Osteocyte (in vitro differentiated cells): ENCODE measurements around the gene MAOB. TPM values are rescaled to one million over a fixed set of nuclear protein-coding genes. Genes with fewer than 3 reads are reported as not detected.

Source experiments
- DNase-seq: peaks from one replicate; pipeline ENCODE4 v3.0.0; 2021; ENCODE audit warnings: mixed read lengths; ENCODE audit not compliant: unreplicated experiment; ENCODE audit errors: extremely low spot score
- H3K27ac Mint-ChIP-seq: one replicate; pipeline ENCODE4 v1.8.0; 2021; ENCODE audit warnings: mild to moderate bottlenecking, mixed read lengths; ENCODE audit not compliant: unreplicated experiment
- H3K27me3 Mint-ChIP-seq: one replicate; pipeline ENCODE4 v1.8.0; 2021; ENCODE audit warnings: mixed read lengths; ENCODE audit not compliant: unreplicated experiment
- H3K36me3 Mint-ChIP-seq: one replicate; pipeline ENCODE4 v1.8.0; 2021; ENCODE audit warnings: mixed read lengths; ENCODE audit not compliant: unreplicated experiment
- H3K4me1 Mint-ChIP-seq: one replicate; pipeline ENCODE4 v1.8.0; 2021; ENCODE audit warnings: mixed read lengths; ENCODE audit not compliant: unreplicated experiment
- H3K4me3 Mint-ChIP-seq: one replicate; pipeline ENCODE4 v1.8.0; 2021; ENCODE audit warnings: mild to moderate bottlenecking, moderate library complexity, mixed read lengths; ENCODE audit not compliant: unreplicated experiment
- H3K9me3 Mint-ChIP-seq: one replicate; pipeline ENCODE4 v1.8.0; 2021; ENCODE audit warnings: mixed read lengths; ENCODE audit not compliant: unreplicated experiment
- total RNA-seq: library from RNA; stranded (reverse); gene quantifications from 2 replicates; pipeline ENCODE4 v1.2.1, GENCODE V29; 2021
- TF ChIP-seq, protein P1 (sequence below): fragments of 200-600 bp; sonication (generic); IDR thresholded peaks from 2 replicates; pipeline ENCODE4 v1.5.0; 2021; ENCODE audit warnings: antibody characterized with exemption, mild to moderate bottlenecking, moderate library complexity

Gene MAOB
- total RNA-seq, 1 donor from 2014 or later = not detected

DNA sequence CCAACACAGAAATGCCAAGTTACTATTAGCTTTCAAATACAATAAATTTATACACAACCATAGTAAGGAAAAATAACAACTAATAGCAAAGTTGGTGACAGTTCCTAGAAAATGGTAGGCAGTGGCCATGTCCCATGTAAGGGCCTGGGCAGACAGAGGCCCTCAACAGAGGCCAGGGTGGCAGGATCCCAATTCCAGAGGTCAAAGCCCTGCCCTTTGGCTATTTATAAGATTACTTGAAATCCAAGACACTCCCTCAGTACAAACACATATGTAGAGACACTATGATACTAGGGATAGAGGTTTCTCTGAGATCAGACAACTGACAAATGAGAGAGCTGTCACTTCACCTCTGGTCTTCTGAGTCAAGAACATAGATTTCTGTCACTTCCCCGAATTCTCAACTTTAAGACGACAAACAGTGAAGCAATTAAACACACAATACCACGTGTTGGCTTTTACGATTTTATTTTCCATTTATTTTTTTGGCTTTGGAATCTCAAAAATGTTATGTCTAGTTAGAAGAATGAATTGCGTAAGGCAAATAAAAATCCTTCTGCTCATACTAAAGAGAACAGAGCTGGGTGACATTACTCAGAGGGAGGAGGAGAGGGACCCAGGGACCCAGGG is 16.3 kb upstream of the MAOB start:
- TF ChIP-seq, protein P1, sequence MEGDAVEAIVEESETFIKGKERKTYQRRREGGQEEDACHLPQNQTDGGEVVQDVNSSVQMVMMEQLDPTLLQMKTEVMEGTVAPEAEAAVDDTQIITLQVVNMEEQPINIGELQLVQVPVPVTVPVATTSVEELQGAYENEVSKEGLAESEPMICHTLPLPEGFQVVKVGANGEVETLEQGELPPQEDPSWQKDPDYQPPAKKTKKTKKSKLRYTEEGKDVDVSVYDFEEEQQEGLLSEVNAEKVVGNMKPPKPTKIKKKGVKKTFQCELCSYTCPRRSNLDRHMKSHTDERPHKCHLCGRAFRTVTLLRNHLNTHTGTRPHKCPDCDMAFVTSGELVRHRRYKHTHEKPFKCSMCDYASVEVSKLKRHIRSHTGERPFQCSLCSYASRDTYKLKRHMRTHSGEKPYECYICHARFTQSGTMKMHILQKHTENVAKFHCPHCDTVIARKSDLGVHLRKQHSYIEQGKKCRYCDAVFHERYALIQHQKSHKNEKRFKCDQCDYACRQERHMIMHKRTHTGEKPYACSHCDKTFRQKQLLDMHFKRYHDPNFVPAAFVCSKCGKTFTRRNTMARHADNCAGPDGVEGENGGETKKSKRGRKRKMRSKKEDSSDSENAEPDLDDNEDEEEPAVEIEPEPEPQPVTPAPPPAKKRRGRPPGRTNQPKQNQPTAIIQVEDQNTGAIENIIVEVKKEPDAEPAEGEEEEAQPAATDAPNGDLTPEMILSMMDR = no peak
- no peak for DNase-seq
- H3K4me1 Mint-ChIP-seq = no peaks in the 10 kb centered on the region

DNA sequence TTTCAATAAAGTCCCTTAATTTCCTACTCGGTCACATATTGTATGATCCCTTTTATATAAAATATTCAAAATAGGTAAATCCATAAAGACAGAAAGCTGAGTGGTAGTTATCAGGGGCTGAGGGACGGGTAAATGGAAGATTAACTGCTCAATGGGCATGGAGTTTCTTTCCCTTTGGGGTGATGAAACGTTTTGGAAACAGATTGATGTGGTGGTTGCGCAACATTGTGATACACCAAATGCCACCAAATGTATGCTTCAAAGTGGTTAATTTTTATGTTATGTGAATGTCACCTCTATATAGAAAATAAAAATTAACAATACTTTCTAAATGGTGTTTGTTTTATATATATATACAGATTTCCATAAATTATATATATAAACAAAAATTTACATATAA is 15.0 kb upstream of the MAOB start:
- Mint-ChIP-seq H3K36me3 (no peaks in the 10 kb centered on the region), H3K27ac (no peak overlapping the region), H3K9me3 (peaks cover 9% of the 10 kb centered on the region), H3K4me3 (no peak overlapping the region), H3K4me1 (no peaks in the 10 kb centered on the region), H3K27me3 (peaks cover 2% of the 10 kb centered on the region)
- TF ChIP-seq, protein P1 = no peak
- no peak for DNase-seq

More for the DNA sequence above, 16.3 kb upstream of the MAOB start:
- H3K36me3 Mint-ChIP-seq = no peaks in the 10 kb centered on the region
- H3K4me3 Mint-ChIP-seq = no peak overlapping the region
- H3K27ac Mint-ChIP-seq = no peak overlapping the region
- H3K27me3 Mint-ChIP-seq = no peaks in the 10 kb centered on the region
- H3K9me3 Mint-ChIP-seq = peaks cover 9% of the 10 kb centered on the region

DNA sequence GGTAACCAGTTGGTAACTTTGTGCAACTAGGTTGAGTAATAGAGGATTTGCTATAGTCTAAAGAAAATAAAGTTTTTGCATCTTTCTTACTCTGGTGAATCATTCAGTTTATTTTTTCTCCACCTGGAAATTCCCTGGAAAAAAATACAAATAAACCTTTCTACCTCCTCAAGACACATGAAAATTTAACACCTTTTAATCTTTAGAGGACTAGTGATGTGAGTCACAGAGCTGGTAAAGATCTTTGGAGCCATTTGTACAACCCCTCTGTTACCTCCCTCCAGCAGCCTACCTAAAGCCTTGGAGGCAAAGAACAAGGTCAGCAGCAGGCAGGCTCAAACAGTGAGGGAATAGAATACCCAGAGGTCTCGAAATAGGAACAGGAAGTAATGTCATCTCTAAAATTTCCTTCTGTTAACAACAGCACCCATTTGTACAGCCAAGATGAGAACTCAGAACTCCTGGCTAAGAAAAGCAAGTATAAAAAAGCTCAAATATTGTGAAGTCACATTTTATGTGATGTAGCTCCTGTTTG is 10.2 kb upstream of the MAOB start:
- TF ChIP-seq, protein P1 = no peak
- Mint-ChIP-seq H3K4me3 (no peak overlapping the region), H3K27ac (no peak overlapping the region), H3K27me3 (peaks cover 3% of the 10 kb centered on the region), H3K9me3 (peaks cover 25% of the 10 kb centered on the region), H3K36me3 (no peaks in the 10 kb centered on the region), H3K4me1 (no peaks in the 10 kb centered on the region)
- no peak for DNase-seq

DNA sequence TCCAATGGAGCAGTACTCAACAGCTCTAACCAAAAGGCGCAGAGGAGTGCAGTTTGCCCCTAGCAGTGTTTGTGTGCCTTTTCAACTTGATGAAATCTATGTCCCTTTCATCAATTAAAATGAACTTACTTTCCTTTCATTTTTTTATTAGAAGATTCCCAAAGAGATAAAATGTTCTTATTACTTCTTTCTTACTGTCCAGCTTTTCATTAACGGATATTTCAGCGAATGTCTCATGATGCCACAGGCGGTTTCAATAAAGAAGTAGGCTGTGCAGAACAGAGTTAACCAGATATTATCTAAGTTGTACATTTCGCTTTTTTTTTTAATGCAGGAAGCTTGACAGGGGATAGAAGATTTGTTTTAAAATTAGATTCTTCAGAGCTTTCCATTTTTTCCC is 3.4 kb upstream of the MAOB start:
- peaks cover 2% of the 10 kb centered on the region for H3K27me3 Mint-ChIP-seq
- TF ChIP-seq, protein P1 = no peak
- no peak overlapping the region for H3K4me3 Mint-ChIP-seq
- peaks cover 19% of the 10 kb centered on the region for H3K9me3 Mint-ChIP-seq
- no peaks in the 10 kb centered on the region for H3K4me1 Mint-ChIP-seq
- no peaks in the 10 kb centered on the region for H3K36me3 Mint-ChIP-seq
- no peak overlapping the region for H3K27ac Mint-ChIP-seq
- no peak for DNase-seq

DNA sequence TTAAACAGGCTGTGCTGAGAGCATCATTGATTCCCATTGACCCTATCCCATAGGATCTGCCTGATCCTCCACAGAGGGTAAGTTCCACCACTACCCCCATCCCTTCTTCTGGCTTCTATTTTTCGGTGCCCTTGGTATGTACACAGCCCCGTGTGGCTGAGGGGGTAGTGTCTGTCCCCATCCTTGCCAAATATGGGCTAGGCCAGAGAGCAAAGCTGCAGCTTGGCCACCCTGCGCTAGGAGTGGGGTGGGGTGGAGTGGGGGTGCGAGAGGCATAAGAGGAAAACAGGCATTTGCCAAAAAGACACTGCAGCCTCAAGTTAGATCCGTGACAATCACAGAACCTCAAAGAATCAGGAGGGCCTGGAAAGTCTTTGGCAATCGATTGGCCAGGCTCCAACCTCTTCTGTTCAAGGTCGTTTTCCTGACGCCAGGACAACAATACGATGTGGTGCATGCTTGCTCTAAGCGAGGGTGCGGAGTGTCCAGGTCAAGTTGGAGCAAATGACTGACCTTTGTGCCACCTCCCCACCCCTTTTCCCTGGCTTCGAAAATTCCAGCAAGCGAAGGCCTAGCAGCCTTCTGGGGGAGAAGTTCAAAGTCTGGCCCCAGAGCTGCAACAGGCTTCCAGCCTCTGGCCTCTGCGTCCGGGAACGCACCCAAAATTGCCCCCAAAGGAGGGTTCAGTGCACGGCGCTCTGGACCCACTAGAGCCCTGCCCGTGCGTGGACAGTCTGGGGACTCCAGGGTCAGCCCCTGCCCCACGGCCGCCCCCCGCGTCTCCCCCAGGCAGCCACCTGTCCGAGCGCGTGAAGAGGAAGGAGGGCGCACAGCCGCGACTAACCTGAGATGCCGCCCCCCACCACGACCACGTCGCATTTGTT is 598 bp downstream of the MAOB start:
- Mint-ChIP-seq H3K9me3 (peaks cover 10% of the 10 kb centered on the region), H3K4me3 (no peak overlapping the region), H3K27ac (no peak overlapping the region), H3K4me1 (no peaks in the 10 kb centered on the region), H3K27me3 (peaks cover 5% of the 10 kb centered on the region), H3K36me3 (no peaks in the 10 kb centered on the region)
- TF ChIP-seq, protein P1 = no peak
- no peak for DNase-seq
